Measurements from ENCODE around the gene SLC23A2. TPM values are rescaled to one million over a fixed set of nuclear protein-coding genes. Genes with fewer than 3 reads are reported as not detected.

SLC23A2 gene
- total and polyA plus RNA-seq, 8 donors: 4.3 to 12.9 (median 8.8) TPM

- 88 to 90% methylated on average over 6 of the region's 6 CpGs for WGBS, 2 donors
- Histone ChIP-seq H3K27me3 (no peaks in the 10 kb centered on the region), H3K4me1 (no peaks in the 10 kb centered on the region), H3K27ac (no peak overlapping the region), H3K9me3 (no peaks in the 10 kb centered on the region), H3K36me3 (no peaks in the 10 kb centered on the region), H3K4me3 (no peak overlapping the region)
- TF ChIP-seq, protein P1, sequence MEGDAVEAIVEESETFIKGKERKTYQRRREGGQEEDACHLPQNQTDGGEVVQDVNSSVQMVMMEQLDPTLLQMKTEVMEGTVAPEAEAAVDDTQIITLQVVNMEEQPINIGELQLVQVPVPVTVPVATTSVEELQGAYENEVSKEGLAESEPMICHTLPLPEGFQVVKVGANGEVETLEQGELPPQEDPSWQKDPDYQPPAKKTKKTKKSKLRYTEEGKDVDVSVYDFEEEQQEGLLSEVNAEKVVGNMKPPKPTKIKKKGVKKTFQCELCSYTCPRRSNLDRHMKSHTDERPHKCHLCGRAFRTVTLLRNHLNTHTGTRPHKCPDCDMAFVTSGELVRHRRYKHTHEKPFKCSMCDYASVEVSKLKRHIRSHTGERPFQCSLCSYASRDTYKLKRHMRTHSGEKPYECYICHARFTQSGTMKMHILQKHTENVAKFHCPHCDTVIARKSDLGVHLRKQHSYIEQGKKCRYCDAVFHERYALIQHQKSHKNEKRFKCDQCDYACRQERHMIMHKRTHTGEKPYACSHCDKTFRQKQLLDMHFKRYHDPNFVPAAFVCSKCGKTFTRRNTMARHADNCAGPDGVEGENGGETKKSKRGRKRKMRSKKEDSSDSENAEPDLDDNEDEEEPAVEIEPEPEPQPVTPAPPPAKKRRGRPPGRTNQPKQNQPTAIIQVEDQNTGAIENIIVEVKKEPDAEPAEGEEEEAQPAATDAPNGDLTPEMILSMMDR (IDR thresholded peaks at IDR 0.05): no peak
- DNase-seq (no peak), FAIRE-seq (no peak), ATAC-seq (no peak)
- intact Hi-C loops (cut with DNase I): no loop called here
Observed at GRCh38 chr20:4891997-4892396, 109.3 kb downstream of the SLC23A2 start.

- TF ChIP-seq, protein P1 (IDR thresholded peaks at IDR 0.05): no peak
- H3K27ac ChIP-seq: no peak overlapping the region
- no peaks in the 10 kb centered on the region for H3K4me1 ChIP-seq
- no peaks in the 10 kb centered on the region for H3K9me3 ChIP-seq
- intact Hi-C loops (cut with DNase I): no loop called here
- no peaks in the 10 kb centered on the region for H3K27me3 ChIP-seq
- H3K36me3 ChIP-seq: no peaks in the 10 kb centered on the region
- 95 to 96% methylated on average over 7 of the region's 7 CpGs for WGBS, 2 donors
- no peak for ATAC-seq
- no peak for DNase-seq
- H3K4me3 ChIP-seq: no peak overlapping the region
- FAIRE-seq: no peak
Observed at GRCh38 chr20:4891190-4891763, 110.0 kb downstream of the SLC23A2 start.

GRCh38 chr20:4889446-4889845 lies 111.9 kb downstream of the SLC23A2 start:
- Histone ChIP-seq H3K4me1 (no peaks in the 10 kb centered on the region), H3K27me3 (no peaks in the 10 kb centered on the region), H3K9me3 (no peaks in the 10 kb centered on the region), H3K36me3 (no peaks in the 10 kb centered on the region), H3K27ac (no peak overlapping the region), H3K4me3 (no peak overlapping the region)
- DNase-seq (no peak), ATAC-seq (no peak), FAIRE-seq (no peak)
- 95 to 98% methylated on average over 7 of the region's 7 CpGs for WGBS, 2 donors
- TF ChIP-seq, protein P1 (IDR thresholded peaks at IDR 0.05): no peak
- intact Hi-C loops (cut with DNase I): no loop called here

DNA sequence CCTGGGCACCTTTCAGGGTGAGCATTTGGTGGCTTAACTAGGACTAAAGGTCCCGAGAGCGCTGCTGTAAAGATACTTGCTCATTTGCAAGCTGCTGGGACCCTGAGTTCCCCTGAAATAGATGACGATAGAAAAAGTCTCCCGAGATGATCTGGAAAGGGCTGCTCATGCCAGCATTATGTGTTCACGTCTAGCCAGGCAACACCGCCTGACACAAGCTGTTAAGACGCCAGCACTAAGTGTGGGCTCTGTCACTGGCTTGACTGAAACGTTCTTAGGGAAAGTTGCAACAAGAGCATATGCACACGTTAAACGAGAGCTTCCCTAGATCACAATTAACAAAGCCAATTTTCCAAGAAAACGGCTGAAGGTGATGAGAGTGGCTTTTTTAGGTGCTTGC lies 113.7 kb downstream of the SLC23A2 start:
- H3K36me3 ChIP-seq: no peaks in the 10 kb centered on the region
- intact Hi-C loops (cut with DNase I): no loop called here
- H3K4me3 ChIP-seq: no peak overlapping the region
- ATAC-seq (no peak), DNase-seq (no peak), FAIRE-seq (no peak)
- 79 to 87% methylated on average over 11 of the region's 11 CpGs for WGBS, 2 donors
- TF ChIP-seq, protein P1 (IDR thresholded peaks at IDR 0.05): no peak
- no peaks in the 10 kb centered on the region for H3K27me3 ChIP-seq
- H3K27ac ChIP-seq: no peak overlapping the region
- H3K9me3 ChIP-seq: no peaks in the 10 kb centered on the region
- no peaks in the 10 kb centered on the region for H3K4me1 ChIP-seq

GRCh38 chr20:4886771-4887527 lies 114.4 kb downstream of the SLC23A2 start:
- H3K36me3 ChIP-seq: no peaks in the 10 kb centered on the region
- peak in 1 of 4 donors; percentile 43 for ATAC-seq
- intact Hi-C loops (cut with DNase I): no loop called here
- H3K27me3 ChIP-seq: no peaks in the 10 kb centered on the region
- WGBS, 2 donors: 89 to 92% methylated on average over 8 of the region's 8 CpGs
- H3K4me1 ChIP-seq: no peaks in the 10 kb centered on the region
- TF ChIP-seq, protein P1 (IDR thresholded peaks at IDR 0.05): no peak
- H3K9me3 ChIP-seq: no peaks in the 10 kb centered on the region
- H3K4me3 ChIP-seq: no peak overlapping the region
- no peak for DNase-seq
- no peak for FAIRE-seq
- H3K27ac ChIP-seq: no peak overlapping the region
